GM23248 (cell line): Measurements from ENCODE around the gene SEMA3B.

Experiments used
- EZH2 ChIP-seq: fragments of 200-600 bp; sonication (generic); IDR thresholded peaks from 2 replicates; pipeline ENCODE4 v1.6.1; 2018; ENCODE audit warnings: antibody characterized with exemption, mild to moderate bottlenecking; ENCODE audit not compliant: insufficient read depth, poor library complexity, severe bottlenecking
- EZH2phosphoT487 ChIP-seq: fragments of 200-600 bp; sonication (generic); IDR thresholded peaks from 2 replicates; pipeline ENCODE4 v1.6.1; 2018; ENCODE audit warnings: antibody characterized with exemption, moderate library complexity, mild to moderate bottlenecking, low read depth; ENCODE audit not compliant: insufficient read depth

DNA sequence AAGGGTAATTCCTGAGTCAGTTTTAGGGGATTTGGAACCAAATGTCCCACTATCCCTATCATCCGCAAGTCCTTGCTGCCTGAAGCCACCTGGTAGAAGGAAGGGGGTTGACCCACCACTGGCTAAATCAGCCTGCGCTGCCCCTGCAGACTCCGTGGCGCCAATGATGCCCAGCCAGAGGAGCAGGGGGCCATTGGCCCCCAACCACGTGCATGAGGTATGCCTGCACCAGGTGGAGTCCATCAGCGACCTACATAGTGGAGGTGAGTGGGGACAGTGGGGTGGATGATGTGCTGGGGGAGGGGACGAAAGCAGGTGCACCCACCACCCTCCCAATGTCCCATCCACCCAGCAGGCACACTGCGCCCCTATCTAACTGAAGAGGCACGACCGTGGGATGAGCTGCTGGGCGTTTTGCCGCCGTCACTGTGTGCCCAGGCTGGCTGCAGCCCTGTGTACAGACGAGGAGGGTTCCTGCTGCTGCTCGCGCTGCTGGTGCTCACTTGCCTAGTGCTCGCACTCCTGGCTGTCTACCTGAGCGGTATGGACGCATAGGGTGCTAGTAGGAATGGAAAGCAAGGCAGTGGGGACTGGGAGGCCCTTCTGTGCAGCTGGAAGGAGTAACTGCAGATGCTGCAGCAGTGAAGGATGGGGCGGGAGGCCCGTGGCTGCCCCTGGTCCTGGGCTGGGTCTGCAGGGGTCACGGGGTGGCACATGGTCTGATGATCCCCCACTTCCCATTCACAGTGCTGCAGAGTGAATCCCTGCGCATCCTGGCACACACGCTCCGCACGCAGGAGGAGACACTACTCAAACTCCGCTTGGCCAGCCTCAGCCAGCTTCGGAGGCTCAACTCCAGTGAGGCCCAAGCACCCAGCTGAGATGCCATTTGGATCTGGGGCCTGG, 17.6 kb downstream of the SEMA3B start:
- no peak for TF ChIP-seq EZH2phosphoT487
- no peak for TF ChIP-seq EZH2
